H1 (cell line): Measurements from ENCODE around the gene S100A10. TPM values are rescaled to one million over a fixed set of nuclear protein-coding genes. Genes with fewer than 3 reads are reported as not detected.

Experiments
- CBX8 ChIP-seq: fragments of 300-800, 300-1000 bp; sonication (generic); IDR thresholded peaks from 2 replicates; pipeline ENCODE4 v1.7.1; 2016; ENCODE audit warnings: low read depth, low read length, borderline replicate concordance
- FOSL1 ChIP-seq: IDR thresholded peaks from 2 replicates; pipeline ENCODE4 v1.6.1; 2011; ENCODE audit warnings: mild to moderate bottlenecking, low read depth, low read length, moderate library complexity; ENCODE audit not compliant: insufficient read depth
- HDAC6 ChIP-seq: IDR thresholded peaks from one replicate; pipeline ENCODE4 v1.7.1; 2012; ENCODE audit warnings: low read depth, mild to moderate bottlenecking, inconsistent platforms, low read length, moderate library complexity
- JUN ChIP-seq: IDR thresholded peaks from 2 replicates; pipeline ENCODE4 v1.6.1; 2011; ENCODE audit warnings: low read depth, mild to moderate bottlenecking, improper control_type of control experiment, low read length
- polyA plus RNA-seq, 7 experiments: library from polyadenylated mRNA; depleted of rRNA in 3 of 7; stranded (reverse) in 5 of 7; unstranded in 2 of 7; fragments of >200 nt in 5 of 7; fragments of 200-250 nt in 2 of 7; gene quantifications; 1 replicate in 5 of 7; 2 replicates in 1 of 7; 4 replicates in 1 of 7; pipeline versions ENCODE4 v1.2.1 to v1.2.3, GENCODE V29; 2011 to 2013; ENCODE audit warnings: missing spikeins in 2 of 7, mixed read lengths in 2 of 7
- total RNA-seq: library from RNA; stranded (reverse); fragmentation: NEBNext Ultra II Directional; extraction: Animal tissue kit (Norgen Biotek cat#: 25700); gene quantifications from 2 replicates; pipeline ENCODE4 v1.2.1, GENCODE V29; 2021

The S100A10 gene
- total and polyA plus RNA-seq, 2 of the 8 experiments (the other 6 are each of a cell fraction or from before 2014, with no cell fraction given), result 23.9 to 231 TPM

GRCh38 chr1:151949371-151950193 is 44.1 kb downstream of the S100A10 start (continued):
- TF ChIP-seq JUN (no peak), FOSL1 (no peak), HDAC6 (no peak), CBX8 (no peak)
- TF ChIP-seq, all 59 proteins: peak for 0
